ENCODE results near the gene IL1F10. TPM values are rescaled to one million over a fixed set of nuclear protein-coding genes. Genes with fewer than 3 reads are reported as not detected.

Gene IL1F10
- total RNA-seq, 1 donor from 2014 or later = not detected

DNA sequence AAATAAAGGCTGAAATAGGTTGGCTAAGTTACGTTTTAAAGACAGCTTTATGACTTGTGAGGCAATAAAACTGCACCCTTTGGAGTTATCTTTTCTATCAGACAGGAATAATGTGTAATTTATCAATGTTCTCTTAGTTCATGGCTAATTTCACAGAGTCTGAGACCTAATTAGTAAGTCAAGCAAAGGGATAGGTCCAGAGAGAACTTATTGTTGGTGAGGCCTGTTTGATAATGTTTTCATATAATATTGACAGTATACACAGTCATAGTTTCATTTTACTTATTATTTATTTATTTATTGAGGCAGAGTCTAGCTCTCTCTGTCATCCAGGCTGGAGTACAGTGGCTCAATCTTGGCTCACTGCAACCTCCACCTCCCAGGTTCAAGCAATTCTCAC, 10.7 kb upstream of the IL1F10 start:
- Mint-ChIP-seq H3K9me3 (ENCODE audit: unreplicated experiment) (peaks cover 12% of the 10 kb centered on the region), H3K27me3 (ENCODE audit: unreplicated experiment) (peaks cover 8% of the 10 kb centered on the region), H3K27ac (ENCODE audit: unreplicated experiment) (no peak overlapping the region), H3K36me3 (ENCODE audit: low read depth, unreplicated experiment) (peaks cover 12% of the 10 kb centered on the region), H3K4me1 (ENCODE audit: unreplicated experiment) (no peaks in the 10 kb centered on the region), H3K4me3 (ENCODE audit: unreplicated experiment) (no peak overlapping the region)
- TF ChIP-seq, protein P1, sequence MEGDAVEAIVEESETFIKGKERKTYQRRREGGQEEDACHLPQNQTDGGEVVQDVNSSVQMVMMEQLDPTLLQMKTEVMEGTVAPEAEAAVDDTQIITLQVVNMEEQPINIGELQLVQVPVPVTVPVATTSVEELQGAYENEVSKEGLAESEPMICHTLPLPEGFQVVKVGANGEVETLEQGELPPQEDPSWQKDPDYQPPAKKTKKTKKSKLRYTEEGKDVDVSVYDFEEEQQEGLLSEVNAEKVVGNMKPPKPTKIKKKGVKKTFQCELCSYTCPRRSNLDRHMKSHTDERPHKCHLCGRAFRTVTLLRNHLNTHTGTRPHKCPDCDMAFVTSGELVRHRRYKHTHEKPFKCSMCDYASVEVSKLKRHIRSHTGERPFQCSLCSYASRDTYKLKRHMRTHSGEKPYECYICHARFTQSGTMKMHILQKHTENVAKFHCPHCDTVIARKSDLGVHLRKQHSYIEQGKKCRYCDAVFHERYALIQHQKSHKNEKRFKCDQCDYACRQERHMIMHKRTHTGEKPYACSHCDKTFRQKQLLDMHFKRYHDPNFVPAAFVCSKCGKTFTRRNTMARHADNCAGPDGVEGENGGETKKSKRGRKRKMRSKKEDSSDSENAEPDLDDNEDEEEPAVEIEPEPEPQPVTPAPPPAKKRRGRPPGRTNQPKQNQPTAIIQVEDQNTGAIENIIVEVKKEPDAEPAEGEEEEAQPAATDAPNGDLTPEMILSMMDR (IDR thresholded peaks at IDR 0.05; ENCODE audit: unreplicated experiment) = no peak
- no peak for DNase-seq (ENCODE audit: low spot score)

DNA sequence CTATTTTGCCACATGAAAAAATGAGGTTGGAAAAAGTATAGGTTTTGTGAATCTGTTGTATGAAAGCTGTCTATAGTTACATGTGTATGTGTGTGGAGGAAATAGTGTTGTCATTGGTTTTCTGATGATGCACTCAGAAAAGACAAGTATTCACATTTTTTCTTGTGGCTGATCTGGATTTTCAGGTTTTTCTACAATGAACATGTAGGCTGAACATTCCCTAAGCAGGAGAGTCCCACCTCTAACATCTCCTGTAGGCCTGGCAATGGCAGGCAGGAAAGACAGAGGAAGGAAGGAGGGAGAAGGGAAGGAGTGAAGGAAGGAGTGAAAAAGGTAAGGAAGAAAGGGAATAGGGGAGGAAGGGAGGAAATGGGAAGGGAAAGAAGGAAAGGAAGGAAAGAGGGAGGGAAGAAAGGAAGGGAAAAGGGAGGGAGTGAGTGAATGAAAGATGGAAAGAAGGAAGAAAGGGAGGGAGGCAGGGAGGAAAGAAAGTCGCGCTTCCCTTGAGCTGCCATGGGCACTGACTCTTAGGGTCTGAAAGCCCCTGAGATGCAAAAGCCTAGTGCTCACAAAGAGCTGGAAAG, 9.3 kb upstream of the IL1F10 start:
- Mint-ChIP-seq H3K27ac (ENCODE audit: unreplicated experiment) (no peak overlapping the region), H3K4me3 (ENCODE audit: unreplicated experiment) (no peak overlapping the region)
- TF ChIP-seq, protein P1 (IDR thresholded peaks at IDR 0.05; ENCODE audit: unreplicated experiment) = no peak

DNA sequence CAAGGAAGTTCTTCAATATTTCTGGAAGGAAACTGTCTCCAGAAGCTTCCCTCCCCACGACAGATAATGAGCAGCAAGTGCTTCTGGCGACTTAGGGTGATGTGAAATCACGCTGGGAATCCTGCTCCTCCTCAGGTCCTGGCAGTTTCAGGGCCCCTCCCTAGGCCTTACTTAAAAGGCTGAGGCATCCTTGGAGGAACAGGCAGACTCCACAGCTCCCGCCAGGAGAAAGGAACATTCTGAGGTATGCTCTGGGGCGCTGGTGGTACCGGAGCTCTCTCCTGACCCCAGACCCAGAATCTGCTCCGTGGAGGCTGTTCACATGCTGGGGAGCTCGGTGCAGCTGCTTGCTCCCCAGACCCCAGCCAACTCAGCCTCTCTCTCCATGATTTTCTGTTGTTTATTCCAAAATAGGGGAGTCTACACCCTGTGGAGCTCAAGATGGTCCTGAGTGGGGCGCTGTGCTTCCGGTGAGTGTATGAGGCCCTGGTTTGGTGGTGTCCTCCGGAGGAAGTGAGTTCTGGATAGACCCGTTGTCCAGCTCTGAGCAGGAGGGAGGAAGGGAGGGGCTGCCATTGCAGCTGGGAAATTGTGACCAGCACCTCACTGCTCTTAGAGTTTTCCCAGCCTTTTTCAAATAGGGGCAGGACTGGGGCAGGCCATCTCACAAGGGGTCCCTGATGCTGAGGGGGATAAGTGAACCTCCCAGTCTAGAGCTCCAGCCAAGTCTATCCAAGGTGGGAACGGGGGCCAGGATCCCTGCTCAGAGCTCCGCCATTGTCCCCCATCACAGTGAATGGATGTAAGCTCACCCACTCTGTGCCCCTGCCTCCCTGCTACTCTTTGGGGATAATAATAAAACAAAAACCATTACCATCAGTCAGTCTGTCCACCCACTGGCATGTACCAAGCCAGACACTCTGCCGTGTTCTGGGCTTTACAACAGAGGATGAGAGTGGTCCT, 8.5 kb upstream of the IL1F10 start, which contains the start of gene IL36RN:
IL36RN (plus strand) TSS at position 201 of the 963 bp plus-strand sequence; CDS start at position 442, 241 bp downstream.
- peaks cover 8% of the 10 kb centered on the region for H3K36me3 Mint-ChIP-seq (ENCODE audit: low read depth, unreplicated experiment)
- DNase-seq (ENCODE audit: low spot score) = no peak
- TF ChIP-seq, protein P1 (IDR thresholded peaks at IDR 0.05; ENCODE audit: unreplicated experiment) = no peak
- H3K27me3 Mint-ChIP-seq (ENCODE audit: unreplicated experiment) = peaks cover 9% of the 10 kb centered on the region
- H3K9me3 Mint-ChIP-seq (ENCODE audit: unreplicated experiment) = peaks cover 6% of the 10 kb centered on the region
- H3K4me3 Mint-ChIP-seq (ENCODE audit: unreplicated experiment) = no peak within 1 kb of the TSS
- no peaks in the 10 kb centered on the region for H3K4me1 Mint-ChIP-seq (ENCODE audit: unreplicated experiment)
- H3K27ac Mint-ChIP-seq (ENCODE audit: unreplicated experiment) = no peak within 1 kb of the TSS

More for the DNA sequence above, 9.3 kb upstream of the IL1F10 start:
- Mint-ChIP-seq H3K27me3 (ENCODE audit: unreplicated experiment) (peaks cover 9% of the 10 kb centered on the region), H3K36me3 (ENCODE audit: low read depth, unreplicated experiment) (peaks cover 12% of the 10 kb centered on the region), H3K4me1 (ENCODE audit: unreplicated experiment) (no peaks in the 10 kb centered on the region), H3K9me3 (ENCODE audit: unreplicated experiment) (peaks cover 12% of the 10 kb centered on the region)
- no peak for DNase-seq (ENCODE audit: low spot score)

DNA sequence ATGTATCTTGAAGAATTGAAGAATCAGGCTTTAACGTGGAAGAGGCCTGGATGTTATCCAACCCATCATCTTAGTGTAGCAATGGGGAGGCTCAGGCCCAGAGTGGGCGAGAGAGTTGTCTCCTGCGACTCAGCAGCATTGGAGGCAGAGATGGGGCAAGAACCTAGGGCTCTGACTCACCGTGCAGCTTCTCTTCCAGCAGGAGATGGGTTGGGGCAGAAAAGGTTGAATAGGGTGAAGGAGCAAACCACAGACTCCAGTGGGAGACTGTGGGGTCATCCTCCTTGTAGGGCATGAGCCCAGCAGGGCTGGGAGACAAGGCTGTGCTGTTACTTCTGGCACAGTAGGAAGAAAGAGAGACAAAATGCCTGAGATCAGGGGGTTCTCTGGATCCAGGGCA, 7.4 kb upstream of the IL1F10 start:
- Mint-ChIP-seq H3K27me3 (ENCODE audit: unreplicated experiment) (peaks cover 9% of the 10 kb centered on the region), H3K27ac (ENCODE audit: unreplicated experiment) (no peak overlapping the region), H3K36me3 (ENCODE audit: low read depth, unreplicated experiment) (peaks cover 5% of the 10 kb centered on the region), H3K4me1 (ENCODE audit: unreplicated experiment) (no peaks in the 10 kb centered on the region), H3K9me3 (ENCODE audit: unreplicated experiment) (no peaks in the 10 kb centered on the region), H3K4me3 (ENCODE audit: unreplicated experiment) (no peak overlapping the region)
- TF ChIP-seq, protein P1 (IDR thresholded peaks at IDR 0.05; ENCODE audit: unreplicated experiment) = no peak
- DNase-seq (ENCODE audit: low spot score) = no peak

Data from endothelial cell (in vitro differentiated cells).